HEK293 (cell line): ENCODE data around the gene RETREG3.

Source experiments
- REST ChIP-seq: fragments of 450-650 bp; formaldehyde crosslinking; IDR thresholded peaks from 2 replicates; pipeline ENCODE4 v1.5.1; 2016; ENCODE audit warnings: missing biosample characterization, missing genetic modification characterization
- ZNF223 ChIP-seq: fragments of 450-650 bp; formaldehyde crosslinking; IDR thresholded peaks from 2 replicates; pipeline ENCODE4 v1.5.1; 2016; ENCODE audit warnings: missing biosample characterization, missing genetic modification characterization

- TF ChIP-seq REST (tag by site-specific recombination): no peak
- TF ChIP-seq ZNF223: 0 out of 2 replicates have a peak, but pooled peaks have one; percentile 70
Observed at GRCh38 chr17:42613699-42614295, 4.6 kb upstream of the RETREG3 start.
